Mucosa of descending colon (tissue), 3 donors: ENCODE results near the gene PDGFC. TPM values are rescaled to one million over a fixed set of nuclear protein-coding genes. Genes with fewer than 3 reads are reported as not detected.

ENCODE experiments used
- ATAC-seq: fragments of 200-7000 bp; cut with Tn5 transposase; one replicate; pipeline ENCODE4 v1.9.1; 2020; ENCODE audit warnings: mild to moderate bottlenecking, moderate library complexity
- DNase-seq, 3 donors: peaks; one replicate each; pipeline ENCODE4 v3.0.0-alpha.2; 2020
- H3K36me3 ChIP-seq: fragments of 200-600 bp; one replicate; pipeline ENCODE4 v1.8.0; 2021; ENCODE audit warnings: low read depth, mild to moderate bottlenecking
- H3K4me1 ChIP-seq: fragments of 200-600 bp; one replicate; pipeline ENCODE4 v1.8.0; 2021; ENCODE audit warnings: low read depth, mild to moderate bottlenecking
- H3K4me3 ChIP-seq: fragments of 200-600 bp; one replicate; pipeline ENCODE4 v1.8.0; 2021; ENCODE audit warnings: mild to moderate bottlenecking
- H3K9me3 ChIP-seq: fragments of 200-600 bp; one replicate; pipeline ENCODE4 v1.8.0; 2021; ENCODE audit warnings: mild to moderate bottlenecking
- CTCF ChIP-seq: fragments of 200-600 bp; IDR thresholded peaks from one replicate; pipeline ENCODE4 v1.8.0; 2022; ENCODE audit warnings: antibody characterized with exemption, mild to moderate bottlenecking
- intact Hi-C, 2 donors: fragments of 100-400 bp; cut with DNase I in 1 of 2; cut with micrococcal nuclease in 1 of 2; formaldehyde crosslinking; loops; one replicate each; pipeline versions ENCODE4 v1.11.0 to v1.11.1; 2022; cut with DNase I, micrococcal nuclease
- total RNA-seq, 3 donors: library from RNA; stranded (reverse); fragmentation: NEBNext Ultra II Directional in 2 of 3; extraction: Animal tissue kit (Norgen Biotek cat#: 25700) in 2 of 3; gene quantifications; one replicate each; pipeline versions ENCODE4 v1.2.1 to v1.2.4, GENCODE V29; 2021 to 2023
- donor health status: DM: no; HTN: no; CAD: no; lungs with moderate emphysema.
- donor health status: DM: no; HTN: no; CAD: no.
- donor health status: DM: no; HTN: yes; CAD: no.

Gene PDGFC
- total RNA-seq, 3 donors from 2014 or later: 3.9 to 27.9 (median 6.1) TPM

- ATAC-seq (no peak), DNase-seq (no peak)
- intact Hi-C loops: no loop called here
- Histone ChIP-seq H3K4me1 (no peaks in the 10 kb centered on the region), H3K9me3 (no peaks in the 10 kb centered on the region), H3K36me3 (no peaks in the 10 kb centered on the region), H3K4me3 (no peak overlapping the region)
- no peak for TF ChIP-seq CTCF
Measured at GRCh38 chr4:156888762-156889161, 82.8 kb downstream of the PDGFC start.

- intact Hi-C loops: no loop called here
- no peak for ATAC-seq
- Histone ChIP-seq H3K4me1 (no peaks in the 10 kb centered on the region), H3K36me3 (no peaks in the 10 kb centered on the region), H3K4me3 (no peak overlapping the region), H3K9me3 (no peaks in the 10 kb centered on the region)
- DNase-seq: no peak
- no peak for TF ChIP-seq CTCF
Measured at GRCh38 chr4:156886481-156886880, 85.1 kb downstream of the PDGFC start.

DNA sequence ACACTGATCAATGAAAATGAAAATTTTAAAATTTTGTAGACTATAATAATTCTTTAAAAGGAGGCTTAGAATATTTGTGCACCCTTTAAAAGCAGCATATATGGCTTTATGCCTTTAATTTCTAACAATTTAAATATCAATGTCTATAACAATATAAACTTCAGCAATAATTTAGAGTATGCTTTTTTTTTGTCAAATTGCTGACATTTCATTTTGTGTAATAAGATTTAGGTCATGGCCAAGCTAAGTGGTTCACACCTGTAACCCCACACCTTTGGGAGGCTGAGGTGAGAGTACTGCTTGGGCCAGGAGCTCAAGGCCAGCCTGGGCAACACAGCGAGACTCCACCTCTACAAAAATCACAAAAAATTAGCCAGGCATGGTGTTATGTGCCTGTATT lies 86.2 kb downstream of the PDGFC start:
- no peak for DNase-seq
- Histone ChIP-seq H3K36me3 (no peaks in the 10 kb centered on the region), H3K9me3 (no peaks in the 10 kb centered on the region), H3K4me1 (no peaks in the 10 kb centered on the region), H3K4me3 (no peak overlapping the region)
- no peak for ATAC-seq
- intact Hi-C loops: no loop called here
- TF ChIP-seq CTCF: no peak

DNA sequence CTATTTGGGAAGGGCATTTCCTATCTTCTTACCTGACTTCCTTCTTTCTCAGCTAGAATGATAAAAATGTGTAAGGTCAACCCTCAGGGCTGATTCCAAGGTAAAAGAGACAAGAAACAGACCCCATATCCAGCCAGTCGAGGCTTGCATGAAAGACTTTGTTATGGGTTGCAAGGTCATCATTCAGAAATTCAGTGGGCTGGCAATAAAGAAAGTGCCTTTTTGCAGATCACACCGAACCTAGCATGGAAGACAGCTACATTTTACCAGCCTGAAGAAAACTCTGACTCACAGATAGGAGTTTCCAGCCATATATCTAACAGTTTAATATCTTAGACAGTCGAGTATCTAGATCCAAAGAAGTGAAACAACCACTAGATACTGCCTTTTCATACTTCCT lies 87.4 kb downstream of the PDGFC start:
- TF ChIP-seq CTCF: no peak
- ATAC-seq (no peak), DNase-seq (no peak)
- Histone ChIP-seq H3K36me3 (no peaks in the 10 kb centered on the region), H3K9me3 (no peaks in the 10 kb centered on the region), H3K4me3 (no peak overlapping the region), H3K4me1 (no peaks in the 10 kb centered on the region)
- intact Hi-C loops: no loop called here

DNA sequence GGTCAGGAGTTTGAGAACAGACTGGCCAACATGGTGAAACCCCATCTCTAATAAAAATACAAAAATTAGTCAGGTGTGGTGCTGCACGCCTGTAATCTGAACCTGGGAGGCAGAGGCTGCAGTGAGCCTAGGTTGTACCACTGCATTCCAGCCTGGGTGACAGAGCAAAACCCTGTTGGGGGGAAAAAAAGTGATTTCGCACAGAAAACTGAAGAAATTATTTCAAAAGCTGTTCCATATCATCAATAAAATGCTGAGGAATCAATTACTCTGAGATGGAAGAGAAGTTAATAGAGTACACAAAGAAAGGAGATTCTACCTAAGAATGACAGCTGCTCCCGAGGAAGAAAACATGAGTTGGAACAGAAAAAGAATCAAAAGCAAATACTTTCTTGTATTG lies 95.9 kb downstream of the PDGFC start:
- no peak for TF ChIP-seq CTCF
- H3K4me3 ChIP-seq: no peak overlapping the region
- intact Hi-C loops: no loop called here

GRCh38 chr4:156875055-156875454 lies 96.5 kb downstream of the PDGFC start:
- intact Hi-C loops: no loop called here
- ATAC-seq (no peak), DNase-seq (no peak)
- Histone ChIP-seq H3K9me3 (no peaks in the 10 kb centered on the region), H3K4me1 (no peaks in the 10 kb centered on the region), H3K4me3 (no peak overlapping the region), H3K36me3 (no peaks in the 10 kb centered on the region)
- TF ChIP-seq CTCF: no peak

More for the DNA sequence above, 95.9 kb downstream of the PDGFC start:
- no peak for DNase-seq
- Histone ChIP-seq H3K4me1 (no peaks in the 10 kb centered on the region), H3K36me3 (no peaks in the 10 kb centered on the region), H3K9me3 (no peaks in the 10 kb centered on the region)
- no peak for ATAC-seq
